HG02938 (cell line): ENCODE data around the gene HYAL3.
A peak's percentile ranks its signal among the peaks of the same experiment; 100 is the strongest.
"Not testable (repeated sequence)": the region's sequence is repeated elsewhere in the genome, so short reads cannot be mapped to it uniquely, and the experiment has no call there.

Experiments
- ATAC-seq: cut with Tn5 transposase; IDR thresholded peaks from one replicate; pipeline ENCODE4 v1.9.1; 2021; ENCODE audit warnings: mild to moderate bottlenecking, moderate library complexity; ENCODE audit not compliant: unreplicated experiment

The HYAL3 gene

DNA sequence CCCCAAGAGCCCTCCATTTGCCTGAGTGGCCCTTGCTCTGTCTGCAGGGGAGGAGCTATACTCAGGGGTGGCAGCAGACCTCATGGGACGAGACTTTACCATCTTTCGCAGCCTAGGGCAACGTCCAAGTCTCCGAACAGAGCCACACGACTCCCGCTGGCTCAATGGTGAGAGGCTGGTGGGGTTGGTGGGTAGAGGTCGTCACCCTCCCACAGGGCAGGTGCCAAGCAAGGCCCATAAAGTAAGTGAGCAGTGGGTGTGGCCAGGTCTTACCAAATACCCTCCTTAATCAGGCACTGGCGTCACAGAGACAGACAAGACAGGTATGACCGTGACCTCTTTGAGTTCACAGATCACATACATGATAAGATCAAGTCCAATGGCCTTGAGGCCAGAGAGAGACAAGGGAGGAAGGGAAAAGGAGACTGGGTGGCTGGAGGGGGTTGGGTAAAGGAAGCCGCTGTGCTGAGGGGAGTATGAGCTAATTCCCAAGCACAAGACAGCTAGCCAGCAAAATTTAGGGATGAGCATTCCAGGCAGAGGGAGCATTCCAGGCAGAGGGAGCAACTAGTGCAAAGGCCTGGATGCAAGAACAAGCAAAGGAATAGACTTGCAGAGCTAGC is 27.8 kb downstream of the HYAL3 start:
- no peak for ATAC-seq

DNA sequence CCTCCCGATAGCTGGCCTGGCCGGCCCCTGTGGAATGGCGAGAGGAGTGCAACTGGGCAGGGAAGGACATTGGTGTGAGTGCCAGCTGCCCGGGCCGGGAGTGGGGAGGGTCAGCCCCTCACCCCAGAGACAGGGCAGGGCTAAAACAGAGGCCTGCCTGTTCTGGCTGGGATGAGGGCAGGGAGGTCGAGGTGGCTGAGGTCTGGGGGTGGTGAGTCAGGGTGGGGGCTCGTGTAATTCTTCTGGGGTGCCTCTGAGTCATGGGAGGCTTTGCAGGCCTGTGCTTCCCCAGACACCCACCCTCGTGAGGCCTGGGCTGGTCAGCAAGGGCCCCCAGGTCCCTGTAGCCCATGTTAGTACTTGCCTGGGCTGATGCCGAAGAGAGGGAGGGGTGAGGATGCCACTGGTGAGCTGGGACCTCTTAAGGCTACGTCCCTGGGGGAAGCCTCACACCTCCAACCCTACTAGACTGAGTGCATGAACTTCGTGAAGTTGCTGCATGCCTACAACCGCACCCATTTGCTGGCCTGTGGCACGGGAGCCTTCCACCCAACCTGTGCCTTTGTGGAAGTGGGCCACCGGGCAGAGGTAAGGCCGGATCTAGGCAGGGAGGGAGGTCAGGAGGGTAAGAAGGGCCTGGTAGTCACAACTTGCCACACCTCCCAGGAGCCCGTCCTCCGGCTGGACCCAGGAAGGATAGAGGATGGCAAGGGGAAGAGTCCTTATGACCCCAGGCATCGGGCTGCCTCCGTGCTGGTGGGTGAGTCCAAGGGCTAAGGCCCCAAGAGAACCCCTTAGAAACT is 28.6 kb downstream of the HYAL3 start:
- ATAC-seq = no peak

DNA sequence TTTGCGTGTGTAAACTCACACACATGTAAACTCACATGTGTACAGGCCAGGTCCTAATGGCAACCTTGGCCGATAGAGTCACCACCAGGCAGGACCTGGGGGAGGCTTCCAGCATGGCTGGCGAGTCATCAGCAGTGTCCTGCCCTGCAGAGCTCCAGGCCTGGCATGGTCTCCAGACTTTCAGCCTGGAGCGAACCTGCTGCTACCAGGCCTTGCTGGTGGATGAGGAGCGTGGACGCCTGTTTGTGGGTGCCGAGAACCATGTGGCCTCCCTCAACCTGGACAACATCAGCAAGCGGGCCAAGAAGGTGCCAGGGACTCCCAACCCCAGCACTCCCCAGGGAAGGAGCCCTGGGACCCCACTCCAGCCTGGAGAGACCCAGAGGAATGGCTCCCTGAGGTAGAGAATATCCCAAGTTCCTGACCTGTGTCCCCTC is 29.2 kb downstream of the HYAL3 start:
- ATAC-seq = no peak

DNA sequence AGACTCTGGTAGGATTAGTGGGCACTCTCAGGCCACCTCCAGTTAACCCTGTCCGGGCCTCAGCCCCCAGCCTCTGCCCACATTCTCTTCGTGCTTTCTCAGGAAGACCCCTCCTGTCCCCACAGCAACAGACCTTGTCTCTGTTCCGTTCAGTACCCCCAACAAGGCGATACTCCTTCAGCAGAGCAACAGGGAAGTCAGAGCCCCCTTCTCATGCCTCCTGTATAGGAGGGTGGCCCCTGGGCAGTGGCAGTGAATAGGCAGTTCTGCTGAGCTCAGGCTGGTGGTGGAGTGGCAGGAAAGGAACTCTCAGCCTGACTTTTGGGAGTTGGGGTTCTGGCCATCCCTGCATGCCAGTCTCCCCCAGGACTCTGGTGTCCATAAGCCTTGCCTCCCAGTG is 29.7 kb downstream of the HYAL3 start:
- no peak for ATAC-seq

DNA sequence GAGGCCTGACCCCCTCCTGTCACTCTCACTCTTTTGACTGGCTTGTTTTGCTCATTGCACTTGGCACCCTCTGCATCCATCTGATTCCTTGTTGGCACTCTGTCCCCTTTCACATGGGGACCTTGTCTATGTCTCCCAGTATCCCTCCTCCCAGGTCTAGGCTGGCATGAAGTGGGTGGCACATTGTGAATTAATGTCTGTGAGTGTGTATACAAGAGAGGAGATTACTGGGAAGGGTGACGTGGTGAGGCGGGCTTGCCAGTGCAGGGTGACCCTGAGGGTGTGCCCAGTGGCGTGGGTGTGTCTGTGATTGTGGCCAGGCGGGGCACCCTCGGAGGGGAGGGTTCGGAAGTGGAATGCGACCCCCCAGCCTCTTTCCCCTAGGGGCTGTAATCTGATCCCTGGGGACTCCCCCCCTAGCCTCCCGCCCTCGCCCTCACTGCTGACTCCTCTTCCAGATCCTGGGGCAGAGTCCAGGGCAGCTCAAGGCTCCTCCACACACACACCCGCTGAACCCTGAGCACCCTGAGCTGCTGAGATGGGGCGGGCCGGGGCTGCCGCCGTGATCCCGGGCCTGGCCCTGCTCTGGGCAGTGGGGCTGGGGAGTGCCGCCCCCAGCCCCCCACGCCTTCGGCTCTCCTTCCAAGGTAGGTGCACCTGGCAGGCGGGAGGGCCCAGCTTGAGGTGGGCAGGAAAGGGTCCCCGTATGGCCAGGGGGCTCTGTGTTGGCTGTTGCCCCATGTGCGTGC is 30.3 kb downstream of the HYAL3 start, which contains the start of gene SEMA3B:
SEMA3B (plus strand) TSS at position 445 of the 749 bp plus-strand sequence; CDS start at position 539, 94 bp downstream.
- no peak for ATAC-seq

DNA sequence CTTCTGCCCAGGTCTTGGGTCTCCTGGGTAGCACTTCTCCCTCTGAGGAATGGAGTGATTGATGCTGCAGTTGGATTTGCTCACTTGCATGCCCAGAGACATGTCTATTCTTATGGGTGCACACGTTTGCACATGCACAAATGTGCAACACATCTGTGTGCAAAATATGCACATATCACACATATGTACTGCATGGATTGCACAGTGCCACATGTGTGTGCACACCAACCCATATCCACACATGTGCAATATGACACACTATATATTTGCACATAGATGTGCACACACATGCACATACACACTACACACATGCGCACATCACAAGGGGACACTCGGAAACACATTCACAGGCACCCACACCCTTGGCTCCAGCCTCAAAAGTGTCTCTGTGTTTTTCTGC is 30.9 kb downstream of the HYAL3 start:
- no peak for ATAC-seq

DNA sequence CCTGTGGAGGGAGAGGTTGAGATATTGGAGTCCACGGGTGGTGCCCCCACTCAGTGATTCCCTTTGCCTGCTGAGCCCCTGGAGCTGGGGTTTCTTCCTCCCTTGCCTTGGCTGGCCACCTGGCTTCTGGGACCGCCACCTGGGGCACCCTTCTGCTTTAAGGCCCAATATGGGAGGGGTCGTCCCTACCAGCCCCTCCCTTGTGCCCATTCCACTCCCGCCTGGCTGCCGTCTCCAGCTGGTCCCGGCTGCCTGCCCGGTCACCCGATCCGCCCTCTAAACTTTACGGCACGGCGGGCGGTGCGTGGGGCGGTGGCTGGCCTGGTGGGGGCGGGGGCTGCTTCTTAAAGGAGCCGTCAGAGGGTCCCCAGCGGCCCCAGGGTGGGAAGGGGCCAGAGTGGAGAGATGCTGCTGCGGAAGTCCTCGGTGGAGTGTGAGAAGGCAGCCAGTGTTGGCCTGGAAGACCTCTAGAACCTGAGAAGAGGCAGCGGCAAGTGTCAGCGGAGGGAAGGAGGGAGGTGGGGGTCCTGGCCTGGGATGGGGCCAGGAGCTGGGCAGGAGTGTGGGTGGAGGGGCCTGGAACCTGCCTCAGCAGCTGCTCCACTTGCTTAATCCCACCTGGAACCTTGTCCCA is 31.8 kb downstream of the HYAL3 start:
- ATAC-seq = no peak

DNA sequence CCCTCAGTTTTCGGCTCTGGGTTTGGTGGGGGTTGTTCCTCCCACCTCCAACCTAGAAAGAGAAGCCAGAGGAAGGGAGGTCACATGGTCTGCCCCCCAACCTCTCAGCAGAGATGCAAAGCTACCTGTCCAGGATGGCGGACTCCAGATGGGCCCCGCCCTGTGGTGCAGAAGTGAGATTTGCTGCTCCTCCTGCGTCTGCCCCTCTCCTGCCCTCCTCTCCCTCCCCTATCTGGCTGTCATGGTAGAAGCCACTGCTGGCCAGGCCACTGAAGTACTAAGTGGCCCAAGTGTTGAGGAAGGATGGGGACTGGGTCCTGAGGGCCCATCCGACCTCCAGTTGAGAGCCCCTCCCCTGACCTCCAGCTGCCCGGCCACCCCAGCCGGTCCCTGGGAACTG is 32.4 kb downstream of the HYAL3 start:
- no peak for ATAC-seq

DNA sequence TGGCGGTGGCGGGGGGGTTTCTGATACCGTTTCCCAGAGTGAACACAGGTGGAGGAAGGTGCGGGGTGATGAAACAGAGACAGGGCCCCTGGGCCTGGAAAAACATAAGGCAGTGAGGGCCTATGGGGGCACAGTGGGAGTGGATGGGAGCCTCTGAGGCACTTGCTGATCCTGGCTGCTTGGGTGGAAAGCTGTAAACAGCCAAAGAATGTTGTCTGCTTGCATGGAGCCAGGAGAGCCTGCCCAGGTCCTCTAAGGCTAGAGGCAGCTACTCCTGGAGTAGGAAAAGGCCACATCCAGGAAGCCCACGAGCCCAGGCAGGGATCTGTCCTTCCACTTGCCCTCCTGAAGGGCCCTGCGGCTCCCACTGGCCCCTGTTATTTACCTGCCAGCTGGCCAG is 33.2 kb downstream of the HYAL3 start:
- ATAC-seq = no peak

DNA sequence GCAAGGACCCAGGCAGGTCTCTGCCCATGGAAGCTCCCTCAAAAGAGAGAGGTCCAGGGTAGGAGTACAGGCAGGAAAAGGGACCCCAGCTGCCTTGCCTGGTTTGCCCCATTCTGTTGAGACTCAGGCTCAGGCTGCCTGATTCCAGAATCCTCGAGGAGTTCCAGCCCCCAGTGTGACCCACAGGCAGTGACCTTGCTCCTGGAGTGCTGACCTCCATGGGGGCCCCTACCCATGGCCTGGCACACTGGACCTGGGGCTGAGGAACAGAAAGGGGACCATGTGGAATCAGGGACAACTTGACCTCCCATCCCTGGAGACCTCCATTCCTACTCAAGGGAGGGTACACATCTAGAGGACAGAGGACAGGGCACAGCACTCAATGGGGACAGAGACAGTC is 33.6 kb downstream of the HYAL3 start:
- ATAC-seq = no peak

DNA sequence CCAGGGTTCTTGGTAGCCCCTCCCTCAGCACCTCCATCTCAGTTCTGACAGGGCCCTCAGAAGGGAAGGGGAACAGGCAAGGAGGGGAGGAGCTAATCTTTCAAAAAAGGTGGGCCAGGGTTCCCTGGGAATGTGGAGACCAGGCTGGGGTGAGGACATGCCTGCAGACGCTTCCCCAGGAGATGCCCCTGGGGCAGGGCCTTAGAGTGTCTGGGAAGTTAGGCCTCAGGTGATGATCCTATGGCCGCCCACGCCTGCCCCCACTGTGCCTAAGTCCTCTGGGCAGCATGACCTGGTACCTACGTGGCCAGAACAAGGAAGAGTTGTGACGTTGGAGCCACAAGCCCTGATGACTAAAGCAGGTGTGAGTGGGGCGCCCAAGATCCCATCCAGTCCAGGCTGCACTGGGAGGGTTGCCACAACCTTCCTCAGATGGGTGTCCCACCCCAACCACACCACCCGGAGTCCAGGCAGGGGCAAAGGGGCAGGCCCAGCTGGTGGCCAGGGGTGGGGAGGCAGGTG is 34.2 kb downstream of the HYAL3 start:
- no peak for ATAC-seq

DNA sequence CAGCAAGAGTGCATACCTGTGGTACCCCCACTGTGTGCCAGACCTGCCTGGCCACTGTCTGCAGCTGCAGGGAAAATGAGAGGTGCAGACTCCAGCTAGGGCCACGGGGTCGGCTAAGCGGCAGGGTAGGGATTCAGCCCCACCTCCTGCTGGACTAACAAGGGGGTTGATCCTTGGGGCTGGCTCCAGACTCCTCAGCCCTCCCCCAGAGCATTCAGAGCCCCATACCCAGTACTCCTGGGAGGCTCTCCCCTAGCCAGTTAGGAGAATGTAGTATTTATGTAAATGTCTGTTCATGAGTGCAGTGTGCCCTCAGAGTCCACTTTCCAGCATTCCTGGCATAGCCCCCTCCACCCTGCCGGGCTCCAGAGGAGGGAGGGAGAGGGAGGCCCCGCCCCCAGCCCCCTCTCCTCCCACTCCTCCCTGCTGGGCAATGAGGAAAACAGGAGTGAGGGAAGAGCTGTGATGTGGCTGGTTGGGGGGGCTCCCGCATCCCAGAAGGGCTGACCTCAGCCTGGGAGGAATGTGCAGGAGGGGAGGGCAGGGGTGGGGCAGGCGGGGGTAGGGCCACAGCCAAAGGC is 34.7 kb downstream of the HYAL3 start:
- no peak for ATAC-seq

DNA sequence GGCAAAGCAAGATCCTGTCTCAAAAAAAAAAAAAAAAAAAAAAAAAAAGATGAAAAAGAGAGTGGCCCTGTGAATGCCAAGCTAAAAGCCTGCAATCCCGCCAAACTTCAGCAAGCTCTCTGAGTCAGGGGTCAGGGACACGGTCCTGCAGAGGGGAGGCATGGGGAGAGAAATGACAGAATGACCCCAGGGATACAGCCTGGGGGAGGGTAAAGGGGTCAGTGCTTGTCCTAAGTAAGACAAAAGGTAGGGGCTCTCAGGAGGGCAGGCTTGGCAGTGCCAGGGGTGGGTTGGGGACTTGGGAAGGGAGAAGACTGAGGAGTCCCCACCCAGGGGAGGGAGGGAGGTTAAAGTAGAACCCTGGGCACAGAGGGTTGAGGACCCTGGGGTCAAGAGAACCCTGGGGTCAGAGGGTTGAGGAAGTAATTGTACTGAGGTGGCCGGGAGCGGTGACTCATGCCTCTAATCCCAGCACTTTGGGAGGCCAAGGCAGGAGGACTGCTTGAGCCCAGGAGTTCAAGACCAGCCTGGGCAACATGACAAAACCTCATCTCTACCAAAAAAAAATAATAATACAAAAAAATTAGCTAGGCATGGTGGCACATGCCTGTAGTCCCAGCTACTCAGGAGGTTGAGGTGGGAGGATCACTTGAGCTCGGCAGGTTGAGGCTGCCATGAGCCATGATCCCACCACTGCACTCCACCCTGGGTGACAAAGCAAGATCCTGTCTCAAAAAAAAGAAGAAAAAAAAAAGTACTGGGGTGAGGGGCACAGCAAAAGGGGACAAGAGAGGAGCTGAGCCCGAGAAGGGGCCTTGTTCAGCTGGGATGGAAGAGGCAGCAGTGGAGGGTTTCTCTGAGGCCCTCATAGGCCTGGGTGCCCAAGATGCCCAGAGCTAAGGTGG is 35.5 kb downstream of the HYAL3 start:
- no peak for ATAC-seq

DNA sequence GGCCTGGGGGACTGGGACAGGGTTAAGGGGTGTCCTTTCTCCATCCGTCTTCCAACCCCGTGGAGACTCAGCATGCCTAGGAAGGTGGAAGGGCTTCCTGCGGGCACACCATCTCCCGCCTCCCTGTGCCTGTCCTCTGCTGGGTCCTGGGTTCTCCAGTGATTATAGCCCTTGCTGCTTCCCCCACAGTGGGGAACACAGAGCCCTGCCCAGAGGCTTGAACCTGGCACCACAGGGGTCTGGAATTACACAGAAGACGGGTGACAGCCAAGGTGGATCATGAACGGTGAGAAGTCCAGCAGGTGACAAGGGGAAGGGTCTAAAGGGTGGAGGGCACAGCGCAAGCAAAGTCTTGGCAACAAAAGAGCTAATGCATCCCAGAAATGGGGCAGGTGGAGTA is 36.4 kb downstream of the HYAL3 start:
- ATAC-seq = no peak

DNA sequence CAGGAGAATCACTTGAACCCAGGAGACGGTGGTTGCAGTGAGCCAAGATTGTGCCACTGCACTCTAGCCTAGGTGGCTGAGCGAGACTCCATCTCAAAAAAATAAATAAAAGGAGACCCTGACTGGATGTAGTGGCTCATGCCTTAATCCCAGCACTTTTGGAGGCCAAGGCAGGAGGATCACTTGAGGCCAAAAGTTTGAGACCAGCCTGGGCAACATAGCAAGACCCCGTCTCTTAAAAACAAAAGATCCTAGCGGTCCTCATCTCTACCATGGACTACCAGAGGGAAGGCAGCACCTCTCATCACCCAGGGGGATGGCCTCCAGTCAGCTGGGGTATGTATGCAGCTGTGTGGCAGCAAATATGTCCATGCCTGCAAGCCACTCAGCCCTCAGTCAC is 37.0 kb downstream of the HYAL3 start:
- ATAC-seq = not testable (repeated sequence)

DNA sequence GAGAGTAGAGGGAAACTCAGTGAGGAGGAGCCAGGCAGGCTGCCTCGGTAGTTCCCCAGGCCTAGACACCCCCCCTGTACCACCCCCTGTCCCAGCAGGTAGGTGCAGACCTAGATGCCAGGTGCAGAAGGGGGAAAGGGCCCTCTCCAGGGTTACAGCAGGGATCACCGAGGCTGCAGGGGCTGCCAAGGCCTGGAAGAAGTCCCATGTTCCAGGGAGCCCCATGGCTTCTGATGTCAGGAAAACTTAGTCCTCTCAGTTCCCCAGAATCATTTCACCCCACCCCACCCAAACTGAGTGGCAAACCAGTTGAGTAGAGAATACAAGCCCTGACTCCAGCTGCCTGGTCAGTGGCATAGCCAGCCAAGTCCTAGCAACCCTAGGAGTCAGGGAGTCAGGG is 37.7 kb downstream of the HYAL3 start:
- ATAC-seq = no peak

DNA sequence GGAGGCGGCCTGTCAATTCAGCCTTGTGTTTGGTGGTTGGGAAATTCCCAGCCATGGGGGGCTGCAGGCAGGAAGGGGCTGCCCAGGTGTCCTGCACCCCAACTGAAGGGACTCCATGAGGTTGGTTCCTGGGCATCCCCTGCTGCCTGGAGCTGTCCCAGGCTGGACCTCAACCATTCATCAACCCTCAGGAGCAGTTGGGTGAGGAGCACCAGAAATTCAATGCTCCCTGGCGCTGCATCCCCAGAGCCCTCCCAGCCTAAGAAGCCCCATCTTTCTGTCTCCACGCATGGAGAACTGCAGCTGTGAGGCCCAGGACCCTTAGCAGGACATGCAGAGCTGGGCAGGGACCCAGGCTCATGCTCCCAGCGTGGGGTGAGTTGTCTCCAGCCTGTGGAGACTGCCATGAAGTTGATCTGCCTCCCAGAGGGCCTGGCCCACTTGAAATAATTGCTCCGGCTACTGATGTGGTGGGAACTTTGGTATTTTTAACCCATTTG is 38.2 kb downstream of the HYAL3 start:
- no peak for ATAC-seq

DNA sequence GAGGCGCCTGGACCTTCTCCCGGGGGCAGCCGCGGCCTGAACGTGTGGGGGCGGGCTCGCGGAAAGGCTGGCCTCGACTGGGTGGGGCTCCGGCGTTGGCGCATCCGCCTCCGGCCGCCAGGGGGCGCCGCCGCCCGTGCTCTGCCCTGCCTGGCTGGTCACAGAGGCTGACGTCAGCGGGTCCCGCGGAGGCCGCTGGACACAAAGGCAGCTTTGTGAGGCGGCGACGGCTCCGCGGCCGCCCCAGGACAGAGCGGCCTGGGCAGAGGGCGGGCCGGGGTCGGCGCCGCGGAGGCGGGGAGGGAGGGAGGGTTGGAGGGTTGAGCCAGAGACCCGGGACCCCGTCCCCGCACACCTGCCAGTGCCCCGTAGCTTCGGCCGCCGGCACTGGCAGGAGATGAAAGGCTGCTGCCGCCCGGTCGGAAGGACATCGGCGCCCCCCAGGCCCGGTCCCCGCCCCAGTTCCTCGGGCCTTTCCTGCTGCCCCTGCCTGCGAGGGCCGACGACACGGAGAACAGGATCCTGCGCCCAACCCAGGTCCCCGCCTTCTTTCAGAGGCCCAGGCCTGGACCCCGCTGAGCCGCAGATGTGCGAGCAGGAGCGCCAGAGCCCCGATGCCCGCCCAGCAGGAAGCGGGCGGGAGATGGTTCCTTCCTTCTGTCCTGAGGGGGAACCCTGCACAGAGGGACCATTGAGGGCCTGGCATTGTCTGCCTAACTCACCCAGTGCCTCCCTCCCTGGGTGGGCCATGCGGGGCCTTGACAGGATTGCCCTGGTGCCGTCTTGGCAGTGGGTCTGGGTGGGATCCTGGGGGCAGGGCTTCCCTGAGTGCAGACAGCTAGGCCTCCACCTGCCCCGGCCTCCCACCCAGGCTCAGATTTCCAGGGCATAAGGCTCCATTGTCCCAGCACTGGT is 38.9 kb downstream of the HYAL3 start:
- peak; percentile 69 for ATAC-seq
